Panc1 (cell line): ENCODE results near the gene SMOC2.

Experiments used
- POLR2AphosphoS5 ChIP-seq: IDR thresholded peaks from 2 replicates; pipeline ENCODE4 v1.6.1; 2012; ENCODE audit warnings: mild to moderate bottlenecking, low read depth, low read length, moderate library complexity
- REST ChIP-seq, 2 experiments: IDR thresholded peaks; 2 replicates each; pipeline ENCODE4 v1.6.1; 2011 to 2012; ENCODE audit warnings: low read depth in 2 of 2, control low read depth in 1 of 2, low read length in 1 of 2, mild to moderate bottlenecking in 1 of 2, moderate library complexity in 1 of 2; ENCODE audit not compliant: insufficient read depth in 1 of 2
- TCF7L2 ChIP-seq: IDR thresholded peaks from 2 replicates; pipeline ENCODE4 v1.6.1; 2011; ENCODE audit warnings: mild to moderate bottlenecking, low read depth, low read length, inconsistent platforms
- TF ChIP-seq, protein P1 (sequence below): fragments of 450-650 bp; IDR thresholded peaks from 2 replicates; pipeline ENCODE4 v1.5.1; 2017; ENCODE audit warnings: mild to moderate bottlenecking

GRCh38 chr6:168394606-168395005 lies 46.4 kb upstream of the SMOC2 start:
- TF ChIP-seq, protein P1, sequence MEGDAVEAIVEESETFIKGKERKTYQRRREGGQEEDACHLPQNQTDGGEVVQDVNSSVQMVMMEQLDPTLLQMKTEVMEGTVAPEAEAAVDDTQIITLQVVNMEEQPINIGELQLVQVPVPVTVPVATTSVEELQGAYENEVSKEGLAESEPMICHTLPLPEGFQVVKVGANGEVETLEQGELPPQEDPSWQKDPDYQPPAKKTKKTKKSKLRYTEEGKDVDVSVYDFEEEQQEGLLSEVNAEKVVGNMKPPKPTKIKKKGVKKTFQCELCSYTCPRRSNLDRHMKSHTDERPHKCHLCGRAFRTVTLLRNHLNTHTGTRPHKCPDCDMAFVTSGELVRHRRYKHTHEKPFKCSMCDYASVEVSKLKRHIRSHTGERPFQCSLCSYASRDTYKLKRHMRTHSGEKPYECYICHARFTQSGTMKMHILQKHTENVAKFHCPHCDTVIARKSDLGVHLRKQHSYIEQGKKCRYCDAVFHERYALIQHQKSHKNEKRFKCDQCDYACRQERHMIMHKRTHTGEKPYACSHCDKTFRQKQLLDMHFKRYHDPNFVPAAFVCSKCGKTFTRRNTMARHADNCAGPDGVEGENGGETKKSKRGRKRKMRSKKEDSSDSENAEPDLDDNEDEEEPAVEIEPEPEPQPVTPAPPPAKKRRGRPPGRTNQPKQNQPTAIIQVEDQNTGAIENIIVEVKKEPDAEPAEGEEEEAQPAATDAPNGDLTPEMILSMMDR: no peak
- TF ChIP-seq REST (IDR thresholded peaks at IDR 0.05; ENCODE audit: insufficient read depth in 1 of 2, low read depth in 2 of 2, low read length in 1 of 2) (no peak), TCF7L2 (no peak), POLR2AphosphoS5 (no peak)
